Measurements from ENCODE around the gene RBFA.

DNA sequence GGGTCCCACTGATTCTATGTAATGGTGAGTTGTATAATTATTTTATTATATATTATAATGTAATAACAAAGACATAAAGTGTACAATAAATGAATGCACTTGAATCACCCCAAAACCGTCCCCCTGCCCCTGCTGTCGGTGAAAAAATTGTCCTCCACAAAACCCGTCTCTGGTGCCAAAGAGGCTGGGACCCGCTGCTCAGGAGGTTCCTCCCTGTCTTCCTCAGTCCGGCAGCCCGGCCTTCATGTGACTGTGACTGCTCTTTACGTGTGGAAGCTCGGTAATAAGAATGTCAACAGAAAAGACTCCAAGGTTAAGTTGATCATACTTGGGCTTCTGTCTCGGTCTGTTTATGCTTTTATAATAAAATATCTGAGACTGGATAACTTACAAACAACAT, 42.1 kb downstream of the RBFA start:
- TF ChIP-seq, protein P1, sequence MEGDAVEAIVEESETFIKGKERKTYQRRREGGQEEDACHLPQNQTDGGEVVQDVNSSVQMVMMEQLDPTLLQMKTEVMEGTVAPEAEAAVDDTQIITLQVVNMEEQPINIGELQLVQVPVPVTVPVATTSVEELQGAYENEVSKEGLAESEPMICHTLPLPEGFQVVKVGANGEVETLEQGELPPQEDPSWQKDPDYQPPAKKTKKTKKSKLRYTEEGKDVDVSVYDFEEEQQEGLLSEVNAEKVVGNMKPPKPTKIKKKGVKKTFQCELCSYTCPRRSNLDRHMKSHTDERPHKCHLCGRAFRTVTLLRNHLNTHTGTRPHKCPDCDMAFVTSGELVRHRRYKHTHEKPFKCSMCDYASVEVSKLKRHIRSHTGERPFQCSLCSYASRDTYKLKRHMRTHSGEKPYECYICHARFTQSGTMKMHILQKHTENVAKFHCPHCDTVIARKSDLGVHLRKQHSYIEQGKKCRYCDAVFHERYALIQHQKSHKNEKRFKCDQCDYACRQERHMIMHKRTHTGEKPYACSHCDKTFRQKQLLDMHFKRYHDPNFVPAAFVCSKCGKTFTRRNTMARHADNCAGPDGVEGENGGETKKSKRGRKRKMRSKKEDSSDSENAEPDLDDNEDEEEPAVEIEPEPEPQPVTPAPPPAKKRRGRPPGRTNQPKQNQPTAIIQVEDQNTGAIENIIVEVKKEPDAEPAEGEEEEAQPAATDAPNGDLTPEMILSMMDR (IDR thresholded peaks at IDR 0.05), result no peak
- no peak for TF ChIP-seq ZFX (IDR thresholded peaks at IDR 0.05; ENCODE audit: borderline replicate concordance)

Measured in 22Rv1 (cell line).